ENCODE data around the gene MPZL1. TPM values are rescaled to one million over a fixed set of nuclear protein-coding genes. Genes with fewer than 3 reads are reported as not detected.

MPZL1 gene
- total RNA-seq, 1 donor from 2014 or later = 149 TPM

GRCh38 chr1:167775178-167775577 lies 53.4 kb downstream of the MPZL1 start:
- no peak for DNase-seq
- peaks cover 5% of the 10 kb centered on the region for H3K27me3 Mint-ChIP-seq (ENCODE audit: unreplicated experiment)
- no peak for TF ChIP-seq CTCF (IDR thresholded peaks at IDR 0.05; ENCODE audit: partially characterized antibody, unreplicated experiment)
- H3K4me3 Mint-ChIP-seq (ENCODE audit: unreplicated experiment) = no peak overlapping the region
- H3K9me3 Mint-ChIP-seq (ENCODE audit: unreplicated experiment) = peaks cover 4% of the 10 kb centered on the region
- H3K36me3 Mint-ChIP-seq (ENCODE audit: unreplicated experiment) = peaks cover 44% of the 10 kb centered on the region
- H3K27ac Mint-ChIP-seq (ENCODE audit: unreplicated experiment) = no peak overlapping the region
- H3K4me1 Mint-ChIP-seq (ENCODE audit: low read depth, unreplicated experiment) = peaks cover 5% of the 10 kb centered on the region

GRCh38 chr1:167776151-167776550 lies 54.4 kb downstream of the MPZL1 start:
- Mint-ChIP-seq H3K36me3 (ENCODE audit: unreplicated experiment) (peaks cover 44% of the 10 kb centered on the region), H3K4me1 (ENCODE audit: low read depth, unreplicated experiment) (no peaks in the 10 kb centered on the region), H3K4me3 (ENCODE audit: unreplicated experiment) (no peak overlapping the region), H3K27ac (ENCODE audit: unreplicated experiment) (no peak overlapping the region), H3K27me3 (ENCODE audit: unreplicated experiment) (peaks cover 2% of the 10 kb centered on the region), H3K9me3 (ENCODE audit: unreplicated experiment) (peaks cover 4% of the 10 kb centered on the region)
- DNase-seq = no peak
- TF ChIP-seq CTCF (IDR thresholded peaks at IDR 0.05; ENCODE audit: partially characterized antibody, unreplicated experiment) = no peak

GRCh38 chr1:167776616-167777268 lies 55.0 kb downstream of the MPZL1 start:
- Mint-ChIP-seq H3K27me3 (ENCODE audit: unreplicated experiment) (peaks cover 2% of the 10 kb centered on the region), H3K36me3 (ENCODE audit: unreplicated experiment) (peaks cover 44% of the 10 kb centered on the region), H3K4me3 (ENCODE audit: unreplicated experiment) (no peak overlapping the region), H3K27ac (ENCODE audit: unreplicated experiment) (no peak overlapping the region), H3K9me3 (ENCODE audit: unreplicated experiment) (peaks cover 4% of the 10 kb centered on the region), H3K4me1 (ENCODE audit: low read depth, unreplicated experiment) (no peaks in the 10 kb centered on the region)
- no peak for DNase-seq
- no peak for TF ChIP-seq CTCF (IDR thresholded peaks at IDR 0.05; ENCODE audit: partially characterized antibody, unreplicated experiment)

- Mint-ChIP-seq H3K36me3 (ENCODE audit: unreplicated experiment) (peaks cover 44% of the 10 kb centered on the region), H3K9me3 (ENCODE audit: unreplicated experiment) (peaks cover 4% of the 10 kb centered on the region), H3K4me1 (ENCODE audit: low read depth, unreplicated experiment) (no peaks in the 10 kb centered on the region), H3K27me3 (ENCODE audit: unreplicated experiment) (peaks cover 2% of the 10 kb centered on the region), H3K27ac (ENCODE audit: unreplicated experiment) (no peak overlapping the region), H3K4me3 (ENCODE audit: unreplicated experiment) (no peak overlapping the region)
- DNase-seq = no peak
- TF ChIP-seq CTCF (IDR thresholded peaks at IDR 0.05; ENCODE audit: partially characterized antibody, unreplicated experiment) = no peak
Observed at GRCh38 chr1:167777269-167777650, 55.5 kb downstream of the MPZL1 start.

- Mint-ChIP-seq H3K4me3 (ENCODE audit: unreplicated experiment) (no peak overlapping the region), H3K27me3 (ENCODE audit: unreplicated experiment) (no peaks in the 10 kb centered on the region), H3K9me3 (ENCODE audit: unreplicated experiment) (peaks cover 4% of the 10 kb centered on the region), H3K4me1 (ENCODE audit: low read depth, unreplicated experiment) (no peaks in the 10 kb centered on the region), H3K27ac (ENCODE audit: unreplicated experiment) (no peak overlapping the region), H3K36me3 (ENCODE audit: unreplicated experiment) (peaks cover 53% of the 10 kb centered on the region)
- TF ChIP-seq CTCF (IDR thresholded peaks at IDR 0.05; ENCODE audit: partially characterized antibody, unreplicated experiment) = no peak
- no peak for DNase-seq
Observed at GRCh38 chr1:167781558-167781957, 59.8 kb downstream of the MPZL1 start.
